ENCODE data around the gene GAD2. TPM values are rescaled to one million over a fixed set of nuclear protein-coding genes. Genes with fewer than 3 reads are reported as not detected.

GAD2 gene
- total and polyA plus RNA-seq, 2 experiments from 2014 or later: 0.56 to 0.86 TPM

GRCh38 chr10:26211781-26212444 lies 4.7 kb upstream of the GAD2 start:
- peak overlapping the region; percentile 53 for H3K4me3 ChIP-seq
- peaks cover 83% of the 10 kb centered on the region for H3K27me3 ChIP-seq (ENCODE audit: insufficient read depth)
- H3K36me3 ChIP-seq (ENCODE audit: insufficient read depth): no peaks in the 10 kb centered on the region

More at GRCh38 chr10:26211781-26212444, 4.7 kb upstream of the GAD2 start:
- TF ChIP-seq ZNF114 (CRISPR knock-in tag; IDR thresholded peaks at IDR 0.05) (no peak), ETS1 (IDR thresholded peaks at IDR 0.05) (no peak), ZNF331 (CRISPR knock-in tag; IDR thresholded peaks at IDR 0.05; ENCODE audit: low read depth) (no peak), REST (IDR thresholded peaks at IDR 0.05; ENCODE audit: unreplicated experiment) (no peak), POLR2AphosphoS5 (IDR thresholded peaks at IDR 0.05; ENCODE audit: low read depth) (no peak), EZH2 (IDR thresholded peaks at IDR 0.05; ENCODE audit: low read depth, unreplicated experiment) (peak; percentile 88), NANOG (IDR thresholded peaks at IDR 0.05; ENCODE audit: borderline replicate concordance) (no peak), EZH2phosphoT487 (IDR thresholded peaks at IDR 0.05; ENCODE audit: unreplicated experiment) (peak; percentile 68)
- TF ChIP-seq, protein P1, sequence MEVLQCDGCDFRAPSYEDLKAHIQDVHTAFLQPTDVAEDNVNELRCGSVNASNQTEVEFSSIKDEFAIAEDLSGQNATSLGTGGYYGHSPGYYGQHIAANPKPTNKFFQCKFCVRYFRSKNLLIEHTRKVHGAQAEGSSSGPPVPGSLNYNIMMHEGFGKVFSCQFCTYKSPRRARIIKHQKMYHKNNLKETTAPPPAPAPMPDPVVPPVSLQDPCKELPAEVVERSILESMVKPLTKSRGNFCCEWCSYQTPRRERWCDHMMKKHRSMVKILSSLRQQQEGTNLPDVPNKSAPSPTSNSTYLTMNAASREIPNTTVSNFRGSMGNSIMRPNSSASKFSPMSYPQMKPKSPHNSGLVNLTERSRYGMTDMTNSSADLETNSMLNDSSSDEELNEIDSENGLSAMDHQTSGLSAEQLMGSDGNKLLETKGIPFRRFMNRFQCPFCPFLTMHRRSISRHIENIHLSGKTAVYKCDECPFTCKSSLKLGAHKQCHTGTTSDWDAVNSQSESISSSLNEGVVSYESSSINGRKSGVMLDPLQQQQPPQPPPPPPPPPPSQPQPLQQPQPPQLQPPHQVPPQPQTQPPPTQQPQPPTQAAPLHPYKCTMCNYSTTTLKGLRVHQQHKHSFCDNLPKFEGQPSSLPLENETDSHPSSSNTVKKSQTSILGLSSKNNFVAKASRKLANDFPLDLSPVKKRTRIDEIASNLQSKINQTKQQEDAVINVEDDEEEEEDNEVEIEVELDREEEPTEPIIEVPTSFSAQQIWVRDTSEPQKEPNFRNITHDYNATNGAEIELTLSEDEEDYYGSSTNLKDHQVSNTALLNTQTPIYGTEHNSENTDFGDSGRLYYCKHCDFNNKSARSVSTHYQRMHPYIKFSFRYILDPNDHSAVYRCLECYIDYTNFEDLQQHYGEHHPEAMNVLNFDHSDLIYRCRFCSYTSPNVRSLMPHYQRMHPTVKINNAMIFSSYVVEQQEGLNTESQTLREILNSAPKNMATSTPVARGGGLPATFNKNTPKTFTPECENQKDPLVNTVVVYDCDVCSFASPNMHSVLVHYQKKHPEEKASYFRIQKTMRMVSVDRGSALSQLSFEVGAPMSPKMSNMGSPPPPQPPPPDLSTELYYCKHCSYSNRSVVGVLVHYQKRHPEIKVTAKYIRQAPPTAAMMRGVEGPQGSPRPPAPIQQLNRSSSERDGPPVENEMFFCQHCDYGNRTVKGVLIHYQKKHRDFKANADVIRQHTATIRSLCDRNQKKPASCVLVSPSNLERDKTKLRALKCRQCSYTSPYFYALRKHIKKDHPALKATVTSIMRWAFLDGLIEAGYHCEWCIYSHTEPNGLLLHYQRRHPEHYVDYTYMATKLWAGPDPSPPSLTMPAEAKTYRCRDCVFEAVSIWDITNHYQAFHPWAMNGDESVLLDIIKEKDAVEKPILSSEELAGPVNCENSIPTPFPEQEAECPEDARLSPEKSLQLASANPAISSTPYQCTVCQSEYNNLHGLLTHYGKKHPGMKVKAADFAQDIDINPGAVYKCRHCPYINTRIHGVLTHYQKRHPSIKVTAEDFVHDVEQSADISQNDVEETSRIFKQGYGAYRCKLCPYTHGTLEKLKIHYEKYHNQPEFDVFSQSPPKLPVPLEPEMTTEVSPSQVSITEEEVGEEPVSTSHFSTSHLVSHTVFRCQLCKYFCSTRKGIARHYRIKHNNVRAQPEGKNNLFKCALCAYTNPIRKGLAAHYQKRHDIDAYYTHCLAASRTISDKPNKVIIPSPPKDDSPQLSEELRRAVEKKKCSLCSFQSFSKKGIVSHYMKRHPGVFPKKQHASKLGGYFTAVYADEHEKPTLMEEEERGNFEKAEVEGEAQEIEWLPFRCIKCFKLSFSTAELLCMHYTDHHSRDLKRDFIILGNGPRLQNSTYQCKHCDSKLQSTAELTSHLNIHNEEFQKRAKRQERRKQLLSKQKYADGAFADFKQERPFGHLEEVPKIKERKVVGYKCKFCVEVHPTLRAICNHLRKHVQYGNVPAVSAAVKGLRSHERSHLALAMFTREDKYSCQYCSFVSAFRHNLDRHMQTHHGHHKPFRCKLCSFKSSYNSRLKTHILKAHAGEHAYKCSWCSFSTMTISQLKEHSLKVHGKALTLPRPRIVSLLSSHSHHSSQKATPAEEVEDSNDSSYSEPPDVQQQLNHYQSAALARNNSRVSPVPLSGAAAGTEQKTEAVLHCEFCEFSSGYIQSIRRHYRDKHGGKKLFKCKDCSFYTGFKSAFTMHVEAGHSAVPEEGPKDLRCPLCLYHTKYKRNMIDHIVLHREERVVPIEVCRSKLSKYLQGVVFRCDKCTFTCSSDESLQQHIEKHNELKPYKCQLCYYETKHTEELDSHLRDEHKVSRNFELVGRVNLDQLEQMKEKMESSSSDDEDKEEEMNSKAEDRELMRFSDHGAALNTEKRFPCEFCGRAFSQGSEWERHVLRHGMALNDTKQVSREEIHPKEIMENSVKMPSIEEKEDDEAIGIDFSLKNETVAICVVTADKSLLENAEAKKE (CRISPR knock-in tag; IDR thresholded peaks at IDR 0.05): no peak
- TF ChIP-seq, protein P2, sequence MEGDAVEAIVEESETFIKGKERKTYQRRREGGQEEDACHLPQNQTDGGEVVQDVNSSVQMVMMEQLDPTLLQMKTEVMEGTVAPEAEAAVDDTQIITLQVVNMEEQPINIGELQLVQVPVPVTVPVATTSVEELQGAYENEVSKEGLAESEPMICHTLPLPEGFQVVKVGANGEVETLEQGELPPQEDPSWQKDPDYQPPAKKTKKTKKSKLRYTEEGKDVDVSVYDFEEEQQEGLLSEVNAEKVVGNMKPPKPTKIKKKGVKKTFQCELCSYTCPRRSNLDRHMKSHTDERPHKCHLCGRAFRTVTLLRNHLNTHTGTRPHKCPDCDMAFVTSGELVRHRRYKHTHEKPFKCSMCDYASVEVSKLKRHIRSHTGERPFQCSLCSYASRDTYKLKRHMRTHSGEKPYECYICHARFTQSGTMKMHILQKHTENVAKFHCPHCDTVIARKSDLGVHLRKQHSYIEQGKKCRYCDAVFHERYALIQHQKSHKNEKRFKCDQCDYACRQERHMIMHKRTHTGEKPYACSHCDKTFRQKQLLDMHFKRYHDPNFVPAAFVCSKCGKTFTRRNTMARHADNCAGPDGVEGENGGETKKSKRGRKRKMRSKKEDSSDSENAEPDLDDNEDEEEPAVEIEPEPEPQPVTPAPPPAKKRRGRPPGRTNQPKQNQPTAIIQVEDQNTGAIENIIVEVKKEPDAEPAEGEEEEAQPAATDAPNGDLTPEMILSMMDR (conservative IDR thresholded peaks at IDR 0.05; ENCODE audit: low read depth in 2 of 2): no peak
- no peaks in the 10 kb centered on the region; the same call in none of the 3 replicates for H3K9me3 Mint-ChIP-seq
- no peaks in the 10 kb centered on the region; the same call in 2 of the 3 replicates for H3K36me3 Mint-ChIP-seq (ENCODE audit: low read depth)
- Histone ChIP-seq H3K9me2 (ENCODE audit: insufficient read depth) (no peaks in the 10 kb centered on the region), H3K27ac (ENCODE audit: low read depth) (no peak overlapping the region), H2AFZ (peak overlapping the region; percentile 60; the same call in 1 of the 2 replicates), H3F3A (replicated peaks; ENCODE audit: low read depth) (peaks cover 12% of the 10 kb centered on the region; the same call in 1 of the 2 replicates), H3K4me2 (peak overlapping the region; percentile 91), H3K4me1 (ENCODE audit: insufficient read depth) (peaks cover 38% of the 10 kb centered on the region), H3K79me2 (replicated peaks; ENCODE audit: insufficient read depth) (no peaks in the 10 kb centered on the region), H4K20me1 (replicated peaks; ENCODE audit: insufficient read depth) (no peaks in the 10 kb centered on the region)
- H3K27me3 Mint-ChIP-seq (ENCODE audit: insufficient read depth, low read depth, poor library complexity): peaks cover 27% of the 10 kb centered on the region
- peak; percentile 72 for DNase-seq (ENCODE audit: low spot score)
- peaks cover 32% of the 10 kb centered on the region for H3K4me1 Mint-ChIP-seq
- peak; percentile 6 for ATAC-seq
- H3K27ac Mint-ChIP-seq: no peak overlapping the region
- peak overlapping the region; percentile 61 for H3K4me3 Mint-ChIP-seq

Measured in GM23338 (cell line).